ENCODE measurements around the gene CPD.

- TF ChIP-seq, protein P1, sequence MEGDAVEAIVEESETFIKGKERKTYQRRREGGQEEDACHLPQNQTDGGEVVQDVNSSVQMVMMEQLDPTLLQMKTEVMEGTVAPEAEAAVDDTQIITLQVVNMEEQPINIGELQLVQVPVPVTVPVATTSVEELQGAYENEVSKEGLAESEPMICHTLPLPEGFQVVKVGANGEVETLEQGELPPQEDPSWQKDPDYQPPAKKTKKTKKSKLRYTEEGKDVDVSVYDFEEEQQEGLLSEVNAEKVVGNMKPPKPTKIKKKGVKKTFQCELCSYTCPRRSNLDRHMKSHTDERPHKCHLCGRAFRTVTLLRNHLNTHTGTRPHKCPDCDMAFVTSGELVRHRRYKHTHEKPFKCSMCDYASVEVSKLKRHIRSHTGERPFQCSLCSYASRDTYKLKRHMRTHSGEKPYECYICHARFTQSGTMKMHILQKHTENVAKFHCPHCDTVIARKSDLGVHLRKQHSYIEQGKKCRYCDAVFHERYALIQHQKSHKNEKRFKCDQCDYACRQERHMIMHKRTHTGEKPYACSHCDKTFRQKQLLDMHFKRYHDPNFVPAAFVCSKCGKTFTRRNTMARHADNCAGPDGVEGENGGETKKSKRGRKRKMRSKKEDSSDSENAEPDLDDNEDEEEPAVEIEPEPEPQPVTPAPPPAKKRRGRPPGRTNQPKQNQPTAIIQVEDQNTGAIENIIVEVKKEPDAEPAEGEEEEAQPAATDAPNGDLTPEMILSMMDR (IDR thresholded peaks at IDR 0.05) = no peak
- TF ChIP-seq POLR2AphosphoS5 (IDR thresholded peaks at IDR 0.05) = no peak
- TF ChIP-seq EP300 (IDR thresholded peaks at IDR 0.05) = no peak
- no peak for TF ChIP-seq POLR2A (IDR thresholded peaks at IDR 0.05)
Observed at GRCh38 chr17:30372755-30373154, 6.0 kb upstream of the CPD start.

Data from sigmoid colon (tissue), 4 donors.